ENCODE data around the gene GPR183. TPM values are rescaled to one million over a fixed set of nuclear protein-coding genes. Genes with fewer than 3 reads are reported as not detected.

Gene GPR183
- total and polyA plus RNA-seq, 2 of the 8 experiments (the other 6 are each of a cell fraction or from before 2014, with no cell fraction given), result not detected

- no peaks in the 10 kb centered on the region for H3K36me3 ChIP-seq (ENCODE audit: control insufficient read depth in 2 of 4, insufficient read depth in 4 of 4, low read length in 3 of 4)
- H3K4ac ChIP-seq (replicated peaks; ENCODE audit: insufficient read length, low read depth, low read length), result no peak overlapping the region
- WGBS, 2 experiments (ENCODE audit: extremely low coverage in 1 of 2, insufficient coverage in 1 of 2, insufficient read length in 1 of 2, insufficient replicate concordance in 2 of 2, low coverage in 1 of 2, low lambda C conversion rate in 2 of 2, missing lambda C conversion rate in 1 of 2), result 80% methylated on average over 4 of the region's 4 CpGs; no CpG with 5 or more reads in 1 of the 2 experiments
- H4K5ac ChIP-seq (ENCODE audit: insufficient read length, low read depth, low read length), result no peak overlapping the region
- H4K91ac ChIP-seq (replicated peaks; ENCODE audit: insufficient read length, low read length), result no peak overlapping the region
- H2BK12ac ChIP-seq (ENCODE audit: low read depth, low read length), result no peak overlapping the region
- CTCF ChIA-PET (ENCODE audit: partially characterized antibody), result interaction anchor here (0.8 to 2.0 kb wide), 6 partner anchors 20 to 123 kb away, joined by 3 to 6 read pairs (median 3); no protein-coding TSS in a partner anchor
- H2BK20ac ChIP-seq (ENCODE audit: low read length), result no peak overlapping the region
- FAIRE-seq (no peak), DNase-seq (ENCODE audit: low read depth in 1 of 2, low spot score in 2 of 2) (no peak)
- H3K14ac ChIP-seq (ENCODE audit: insufficient read length), result no peak overlapping the region
- 0 out of 2 replicates have a peak, but pooled peaks cover 2% of the 10 kb centered on the region for H3K79me1 ChIP-seq (ENCODE audit: low read depth, low read length)
- POLR2A ChIA-PET (ENCODE audit: partially characterized antibody), result interaction anchor here (0.6 to 1.5 kb wide), 2 partner anchors 9 to 189 kb away, joined by 3 read pairs; no protein-coding TSS in a partner anchor
- H3K9ac ChIP-seq (replicated peaks in 1 of 4; ENCODE audit: extremely low read depth in 1 of 4, low read depth in 3 of 4, low read length in 3 of 4), result no peak overlapping the region; a peak in 1 of 7 replicates
- no peaks in the 10 kb centered on the region for H3K9me3 ChIP-seq (ENCODE audit: insufficient read depth in 2 of 2, low read depth in 1 of 2, low read length in 1 of 2)
- no peaks in the 10 kb centered on the region for H3K23me2 ChIP-seq (ENCODE audit: low read depth, low read length)
- H3K79me2 ChIP-seq (ENCODE audit: control insufficient read depth in 1 of 2, insufficient read depth in 2 of 2, low read length in 2 of 2), result no peaks in the 10 kb centered on the region
- no peaks in the 10 kb centered on the region for H3K27me3 ChIP-seq (replicated peaks in 1 of 4; ENCODE audit: control insufficient read depth in 3 of 4, extremely low read depth in 1 of 4, insufficient read depth in 3 of 4, low read length in 3 of 4)
- TF ChIP-seq RFX5 (IDR thresholded peaks at IDR 0.05; ENCODE audit: borderline replicate concordance, low read depth, low read length), result no peak
- no peaks in the 10 kb centered on the region; a peak in 1 of 7 replicates for H3K4me1 ChIP-seq (replicated peaks in 1 of 4; ENCODE audit: control insufficient read depth in 3 of 4, insufficient read depth in 4 of 4, low read length in 3 of 4)
- no peak overlapping the region for H4K8ac ChIP-seq (ENCODE audit: extremely low read depth, insufficient read depth, low read length)
- no peak overlapping the region for H2BK5ac ChIP-seq (ENCODE audit: low read depth, low read length)
- H3K27ac ChIP-seq (ENCODE audit: low read depth, low read length), result no peak overlapping the region
- H2AFZ ChIP-seq (ENCODE audit: low read length), result no peak overlapping the region
- H3K4me2 ChIP-seq (ENCODE audit: insufficient read depth in 1 of 2, low read depth in 2 of 2, low read length in 2 of 2), result no peak overlapping the region
- no peak overlapping the region for H2BK15ac ChIP-seq (ENCODE audit: low read length)
- H3K18ac ChIP-seq (ENCODE audit: extremely low read depth, low read length), result no peak overlapping the region
- no peak overlapping the region for H3K23ac ChIP-seq (ENCODE audit: insufficient read length)
- H2AK5ac ChIP-seq (ENCODE audit: low read depth, low read length), result no peak overlapping the region
- no peak overlapping the region for H3K4me3 ChIP-seq (ENCODE audit: extremely low read depth in 1 of 4, insufficient read depth in 2 of 4, low read depth in 3 of 4, low read length in 4 of 4)
- H3K56ac ChIP-seq (replicated peaks; ENCODE audit: insufficient read length, low read depth, low read length), result no peak overlapping the region
- peaks cover under 1 to 5% of the 10 kb centered on the region in 2 experiments for H4K20me1 ChIP-seq (replicated peaks in 1 of 2; ENCODE audit: control insufficient read depth in 1 of 2, insufficient read depth in 2 of 2, low read length in 2 of 2)
- no peak overlapping the region for H2BK120ac ChIP-seq (replicated peaks; ENCODE audit: low read depth, low read length)
Measured at GRCh38 chr13:99299256-99299919, 7.8 kb downstream of the GPR183 start.
